ENCODE measurements around the gene DOK5.

GRCh38 chr20:54432966-54433365, 42.4 kb upstream of the DOK5 start:
- TF ChIP-seq CTCF (IDR thresholded peaks at IDR 0.05; ENCODE audit: control extremely low read depth in 1 of 3, insufficient read depth in 1 of 3, low read depth in 1 of 3, low read length in 3 of 3) (no peak), POLR2A (IDR thresholded peaks at IDR 0.05; ENCODE audit: control extremely low read depth in 1 of 2, low read depth in 2 of 2, low read length in 2 of 2) (no peak), YY1 (IDR thresholded peaks at IDR 0.05; ENCODE audit: low read depth, low read length) (no peak), CHD2 (IDR thresholded peaks at IDR 0.05; ENCODE audit: low read length) (no peak)
